AML-193 (cell line): Measurements from ENCODE around the gene AEBP1.

Experiments
- DNase-seq, 2 experiments: peaks; one replicate each; lab custom pipeline; 2025; lab: John Stamatoyannopoulos, UW

Gene AEBP1

DNA sequence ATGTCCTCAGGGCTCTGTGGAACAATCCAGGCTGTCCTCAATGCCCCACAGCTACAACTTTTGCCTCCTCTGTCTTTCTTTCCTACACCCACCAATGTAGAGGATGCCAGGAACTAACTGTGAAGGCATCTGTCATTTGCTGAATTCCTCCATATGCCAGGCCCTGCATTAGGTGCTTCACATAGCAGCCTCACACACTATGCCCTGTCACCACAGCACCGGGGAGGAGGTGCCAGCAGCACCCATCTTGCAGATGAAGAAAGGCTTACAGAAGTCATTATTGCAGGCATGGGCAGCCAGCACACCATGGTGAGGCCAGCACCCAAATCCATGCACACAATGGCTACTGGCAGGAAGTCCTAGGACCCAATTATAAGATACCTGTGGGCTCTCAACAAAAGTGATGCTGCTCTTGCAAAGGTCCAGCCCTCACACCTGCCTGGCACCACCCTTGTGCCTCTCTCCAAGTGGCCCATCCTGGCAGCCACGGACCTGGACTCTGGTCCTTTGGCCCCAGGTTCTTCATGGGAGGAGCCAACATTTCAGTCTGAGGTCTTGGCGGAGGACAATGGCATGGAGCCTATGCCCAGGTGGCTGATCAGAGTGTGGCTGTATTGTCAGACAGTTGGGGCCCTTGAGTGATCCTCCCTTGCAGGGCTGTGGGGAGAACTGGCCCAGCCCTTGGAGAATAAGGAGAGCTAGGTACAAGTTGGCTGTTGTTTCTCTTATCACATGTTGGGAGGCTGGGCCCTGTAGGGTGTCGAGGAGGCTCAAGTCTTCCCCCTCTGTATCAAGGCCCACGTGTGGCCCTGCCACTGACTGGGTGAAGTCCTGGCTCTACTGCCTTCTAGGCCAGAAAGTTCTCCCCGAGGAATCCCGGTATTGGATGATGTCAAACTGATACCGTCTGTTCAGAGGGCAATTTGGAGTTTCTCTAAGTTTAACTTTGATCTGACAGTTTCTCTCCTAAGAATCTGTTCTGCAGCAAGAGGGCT is 51.3 kb downstream of the AEBP1 start:
- DNase-seq, result no peak

DNA sequence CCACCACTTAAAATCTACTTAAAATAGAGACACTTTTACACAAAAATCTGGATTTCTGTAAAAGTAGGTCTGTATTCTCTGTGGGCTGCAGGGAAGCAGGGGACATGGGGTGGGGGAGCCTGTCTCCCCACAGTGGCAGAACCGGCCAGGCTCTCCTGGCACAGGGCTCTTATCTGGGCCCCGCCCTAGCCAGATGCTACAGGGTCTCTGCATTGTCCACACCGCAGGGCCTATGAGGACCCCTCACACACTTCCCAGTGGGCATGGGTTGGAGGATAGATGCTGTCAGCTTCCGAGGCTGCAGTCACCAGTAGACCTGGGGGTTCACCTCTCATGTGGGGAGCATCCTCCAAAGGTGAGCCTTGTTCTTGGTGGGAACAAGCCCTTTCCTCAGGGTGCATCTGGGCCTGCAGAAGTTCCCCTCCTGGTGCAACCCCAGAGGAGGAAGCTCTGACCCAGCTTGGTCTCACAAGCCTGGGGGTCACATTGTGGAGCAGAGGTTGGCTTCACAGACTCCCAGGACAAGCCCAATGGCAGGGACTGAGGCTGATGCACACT is 52.4 kb downstream of the AEBP1 start:
- no peak for DNase-seq

DNA sequence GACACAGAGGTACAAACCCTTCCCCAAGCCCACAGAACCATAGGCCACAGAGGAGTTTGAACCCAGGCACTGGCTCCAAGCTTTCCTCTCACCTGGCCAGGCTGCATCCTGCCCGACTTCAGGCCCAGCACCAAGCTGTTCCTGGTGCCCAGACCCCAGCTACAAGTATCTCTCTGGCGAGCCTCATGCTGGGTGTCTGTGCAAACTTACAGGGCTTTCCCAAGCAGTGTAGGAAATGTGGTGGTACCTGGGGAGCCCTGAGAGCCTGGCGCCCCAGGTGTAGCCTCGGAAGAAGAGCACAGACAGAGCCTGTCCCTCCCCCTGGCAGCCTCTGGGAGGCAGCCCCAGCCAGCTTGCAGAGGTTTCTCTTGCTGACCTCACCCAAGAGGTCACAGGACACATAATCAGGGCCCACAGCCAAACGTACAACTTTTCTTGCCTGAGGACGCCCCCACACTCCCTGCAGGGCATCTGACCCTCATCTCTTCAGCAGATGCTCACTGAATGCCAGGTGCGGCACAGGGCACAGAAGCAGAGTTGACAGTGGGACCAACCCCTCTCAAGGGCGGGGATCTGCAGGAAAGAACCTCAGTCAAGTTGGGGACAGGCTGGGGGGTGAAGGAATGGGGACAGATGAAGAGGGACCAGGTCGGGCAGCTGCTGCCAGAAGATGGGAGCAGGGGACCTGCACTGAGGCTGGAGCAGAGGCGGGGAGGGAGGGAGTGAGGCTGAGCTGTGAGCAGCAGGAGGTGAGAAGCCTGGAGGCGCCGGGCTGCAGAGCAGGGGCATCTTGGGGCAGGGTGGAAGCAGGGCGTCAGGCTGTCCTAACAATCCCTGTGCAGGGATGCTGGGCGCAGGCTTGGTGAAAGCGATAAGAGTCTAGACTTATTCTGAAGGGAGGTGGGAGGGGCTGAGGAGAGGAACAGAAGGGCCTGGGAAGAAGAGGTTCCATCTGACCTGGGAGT is 53.3 kb downstream of the AEBP1 start:
- no peak for DNase-seq

DNA sequence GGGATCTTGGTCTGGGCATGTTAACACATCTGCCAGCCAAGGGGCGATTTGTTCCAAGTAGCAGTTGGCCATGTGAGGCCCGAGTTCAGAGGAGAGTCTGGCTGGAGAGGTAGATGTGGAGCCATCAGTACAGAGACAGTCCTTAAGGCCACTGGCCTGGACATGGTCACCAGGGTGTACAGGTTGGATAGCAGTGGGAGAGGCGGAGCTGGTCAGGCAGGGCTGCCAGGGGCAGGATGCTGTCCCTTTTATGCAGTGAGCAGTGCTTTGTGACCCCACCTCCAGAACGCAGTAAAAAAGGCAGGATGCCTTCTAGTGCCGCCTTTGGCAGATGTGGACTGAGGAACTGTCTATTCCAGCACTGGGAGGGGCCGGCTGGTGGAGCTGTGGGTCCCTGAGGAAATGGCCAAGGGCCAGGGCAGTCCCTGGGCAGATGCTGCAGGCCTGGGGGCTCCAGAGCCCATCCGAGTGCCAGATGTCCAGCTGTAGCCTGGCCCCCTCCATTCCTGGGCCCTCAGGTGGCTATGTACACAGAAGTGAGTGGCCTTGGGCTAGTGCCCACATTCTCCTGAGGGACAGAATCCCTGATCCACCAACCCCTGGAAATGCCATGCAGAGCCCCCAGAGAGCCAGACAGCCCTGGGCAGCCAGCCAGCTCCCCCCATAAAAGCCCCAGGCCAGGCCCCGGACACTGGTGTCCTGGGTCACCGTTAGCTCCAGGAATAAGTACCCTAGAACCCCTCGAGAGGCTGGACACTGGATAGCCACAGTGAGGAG is 54.1 kb downstream of the AEBP1 start:
- DNase-seq, result no peak

DNA sequence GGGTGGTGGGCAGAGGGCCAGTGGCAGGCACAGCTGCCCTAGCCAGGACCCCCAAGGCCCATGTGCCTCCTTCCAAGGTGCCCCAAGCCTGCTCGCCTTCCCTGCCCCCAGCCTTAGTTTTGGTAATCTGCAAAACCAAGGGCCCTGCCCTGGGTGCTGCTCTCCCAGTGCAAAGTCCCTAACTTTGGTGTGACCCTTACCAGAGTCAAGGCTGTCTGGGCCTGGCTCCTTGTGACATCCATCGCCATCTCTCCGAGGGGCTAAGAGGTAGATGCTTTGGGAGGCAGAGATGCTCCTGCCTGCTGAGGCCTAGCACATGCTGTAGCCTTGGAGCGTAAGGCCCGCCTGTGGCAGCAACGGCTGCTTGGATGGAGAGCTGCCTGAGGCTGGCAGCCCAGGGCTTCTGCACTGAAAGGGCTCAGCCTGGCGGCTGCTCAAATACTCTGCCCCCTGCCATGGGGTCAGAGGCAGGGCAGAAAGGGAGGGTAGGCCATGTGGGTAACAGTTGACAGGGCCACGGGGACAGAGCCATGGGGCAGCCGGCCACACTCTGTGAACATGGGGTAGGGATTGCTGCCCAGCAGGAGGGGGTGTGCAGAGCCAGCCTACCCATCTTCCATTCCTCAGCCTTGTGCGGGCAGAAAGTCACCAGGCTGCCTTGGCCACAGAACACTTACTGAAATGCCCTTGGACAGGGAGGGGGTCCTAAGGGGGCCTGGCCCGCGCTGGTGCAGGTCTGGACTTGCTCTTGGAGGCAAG is 54.9 kb downstream of the AEBP1 start:
- no peak for DNase-seq

DNA sequence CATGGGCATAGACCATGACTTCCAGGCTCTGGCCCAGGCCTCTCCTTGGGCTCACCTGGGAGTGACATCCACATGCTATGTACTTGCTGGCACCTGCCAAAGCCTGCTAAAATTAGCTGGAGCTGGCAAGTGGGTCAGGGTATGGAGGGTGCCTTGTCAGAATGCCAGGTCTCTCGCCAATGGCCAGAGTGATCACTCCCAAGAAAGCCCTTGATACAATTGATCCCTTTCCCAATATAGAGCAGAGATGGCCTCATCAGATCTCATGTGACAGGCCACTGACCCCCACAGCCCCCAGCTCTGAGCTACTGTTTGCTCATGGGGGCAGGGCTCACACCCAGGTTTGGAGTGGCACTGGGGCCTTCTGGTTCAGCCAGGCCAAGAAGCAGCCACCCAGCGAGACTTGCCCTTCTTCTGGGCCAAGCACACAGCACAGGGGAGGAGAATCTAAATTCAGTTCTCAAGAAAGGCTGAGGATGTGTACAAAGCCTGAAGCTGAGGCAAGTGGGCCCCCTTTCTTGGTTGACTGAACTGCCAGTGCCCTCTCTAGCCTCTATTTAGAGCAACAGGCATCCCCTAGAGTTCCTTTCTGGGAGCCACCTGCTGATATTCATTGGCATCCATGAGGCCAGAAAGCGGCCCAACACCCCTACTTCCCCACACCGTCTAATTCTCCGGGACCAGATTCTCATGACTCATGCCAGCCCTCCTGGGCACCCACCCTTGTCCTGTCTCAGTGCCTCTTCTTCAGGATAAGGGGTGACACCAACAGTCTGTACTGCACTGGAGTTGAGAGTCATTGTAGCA is 55.9 kb downstream of the AEBP1 start:
- DNase-seq, result no peak

DNA sequence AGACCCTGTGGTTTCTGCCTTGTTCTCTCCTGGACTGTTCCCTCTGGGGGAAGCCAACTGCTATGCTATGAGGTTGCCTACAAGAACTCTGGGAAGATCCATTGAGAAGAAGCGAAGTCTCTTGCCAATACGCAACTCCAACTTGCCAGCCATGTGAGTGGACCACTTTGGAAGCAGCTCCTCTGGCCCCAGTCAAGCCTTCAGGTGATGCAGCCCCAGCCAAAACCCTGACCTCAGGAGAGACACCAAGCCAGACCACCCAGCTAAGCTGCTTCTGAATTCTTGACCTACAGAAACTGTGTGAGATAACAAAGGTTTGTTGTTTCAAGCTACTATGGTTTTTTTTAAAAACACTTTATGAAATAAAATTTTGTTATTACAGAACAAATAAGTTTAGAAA is 57.2 kb downstream of the AEBP1 start:
- no peak for DNase-seq

DNA sequence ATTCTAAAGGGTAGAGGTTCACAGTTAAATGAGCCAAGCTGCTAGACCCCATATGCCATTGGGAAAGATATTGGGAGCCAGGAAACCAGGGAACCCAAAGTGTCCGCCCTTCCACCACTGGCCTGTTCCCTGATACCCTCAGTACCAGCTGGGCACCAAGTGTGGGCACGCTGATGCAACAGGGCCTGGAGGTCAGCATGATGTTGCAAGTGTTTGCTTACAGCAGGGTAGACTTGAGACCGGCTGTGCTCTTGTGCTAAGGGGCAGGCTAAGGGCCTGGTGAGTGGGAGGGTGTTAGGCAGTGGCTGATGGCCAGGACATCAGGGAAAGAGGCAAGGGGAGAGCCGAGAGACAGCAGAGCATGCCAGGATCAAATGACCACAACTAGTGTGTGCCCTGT is 58.0 kb downstream of the AEBP1 start:
- no peak for DNase-seq

DNA sequence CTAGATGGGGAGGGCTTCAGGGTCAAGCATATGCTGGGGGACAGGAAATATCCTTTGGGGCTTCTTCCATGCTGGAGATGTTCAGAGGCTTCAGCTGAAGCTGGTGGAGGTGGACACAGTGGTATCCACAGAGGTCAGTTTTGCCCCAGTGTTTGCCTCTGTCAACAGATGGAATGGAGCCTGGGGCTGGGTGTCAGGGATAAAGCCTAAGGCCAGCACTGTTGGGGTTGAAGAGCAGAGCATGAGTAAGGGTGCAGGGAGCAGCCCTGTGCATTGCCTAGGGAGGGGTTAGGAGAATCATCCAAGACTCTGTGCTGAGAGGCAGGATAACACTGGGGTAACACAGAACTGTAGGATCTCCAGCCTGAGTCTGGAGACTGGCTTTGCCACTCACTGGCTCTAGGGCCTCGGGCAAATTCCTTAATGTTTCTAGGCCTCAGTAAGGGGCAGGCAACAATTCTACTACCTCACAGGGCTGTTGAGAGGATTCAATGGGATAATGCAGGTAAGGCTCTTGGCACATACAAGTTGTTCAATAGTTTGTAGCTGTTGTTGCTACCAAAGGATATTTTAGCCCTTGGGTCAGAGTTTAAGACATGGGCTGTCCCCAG is 58.7 kb downstream of the AEBP1 start:
- no peak for DNase-seq

DNA sequence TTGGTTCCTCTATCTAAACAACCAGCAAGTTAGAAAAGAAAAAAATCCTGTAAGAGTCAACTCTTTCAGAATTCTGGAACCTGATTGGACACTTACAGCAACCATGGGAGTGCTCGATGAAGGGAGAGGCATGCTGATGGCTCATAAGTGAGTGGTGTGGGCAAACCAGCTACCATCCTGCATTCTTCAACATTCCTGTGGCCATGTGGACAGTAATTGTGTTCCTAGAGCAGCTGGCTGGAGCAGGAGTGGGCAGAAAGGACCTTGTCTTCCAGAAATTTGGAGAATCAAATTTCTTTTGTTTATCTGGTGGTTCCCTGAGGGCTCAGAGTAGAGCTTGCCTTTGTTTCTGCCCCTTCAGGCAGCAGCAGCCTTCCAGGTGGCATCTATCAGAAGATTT is 59.4 kb downstream of the AEBP1 start:
- DNase-seq, result no peak
